HCT116 (cell line): ENCODE results near the gene LEKR1. TPM values are rescaled to one million over a fixed set of nuclear protein-coding genes. Genes with fewer than 3 reads are reported as not detected.

Experiments
- ATAC-seq: fragments of 200-7000 bp; cut with Tn5 transposase; 2 replicates; pipeline ENCODE4 v1.9.1; 2020; ENCODE audit warnings: mild to moderate bottlenecking, moderate library complexity
- BruUV-seq: library from RNA; stranded (reverse); fragments of 400-500 nt; replicated peaks from 2 replicates; lab custom pipeline; 2021; lab: Mats Ljungman, UMichigan
- CTCF ChIA-PET: fragments of 300-600 bp; sonication (Branson Sonifier 250); formaldehyde crosslinking; loops from one replicate; lab custom pipeline; 2021; ENCODE audit warnings: antibody characterized with exemption; lab: Charles Lee
- POLR2A ChIA-PET: fragments of 300-600, 350-600 bp; sonication (Branson Sonifier 250); formaldehyde crosslinking; loops from one replicate; lab custom pipeline; 2021; ENCODE audit warnings: antibody characterized with exemption; lab: Charles Lee
- RAD21 ChIA-PET, 2 experiments: fragments of 300-600 bp; sonication (Branson Sonifier 250); formaldehyde crosslinking; loops; one replicate each; lab custom pipeline; 2023; ENCODE audit warnings: low total read pairs in 2 of 2; ENCODE audit not compliant: uncharacterized antibody in 2 of 2, unreplicated experiment in 2 of 2, low non-redundant PET in 1 of 2; lab: Charles Lee
- DNase-seq: peaks from one replicate; pipeline ENCODE4 v3.0.0-alpha.2; 2010; ENCODE audit warnings: low read depth, low spot score
- H2AFZ ChIP-seq: fragments of 200-600 bp; shearing (Covaris generic), sonication (generic); 2 replicates; pipeline ENCODE4 v1.6.1; 2017; ENCODE audit warnings: low read depth, mixed run types, mixed read lengths, antibody characterized with exemption, low read length; ENCODE audit not compliant: poor library complexity, severe bottlenecking
- H3K27ac ChIP-seq: 2 replicates; pipeline ENCODE4 v1.5.1; 2012; ENCODE audit warnings: low read depth, low read length
- H3K27me3 ChIP-seq: fragments of 200-600 bp; sonication (generic); 2 replicates; pipeline ENCODE4 v1.6.1; 2016; ENCODE audit warnings: mixed run types, low read length, mixed read lengths; ENCODE audit not compliant: insufficient read depth
- H3K36me3 ChIP-seq, 2 experiments: fragments of 200-500 bp in 1 of 2; fragments of 200-600 bp in 1 of 2; sonication (Bioruptor generic) in 1 of 2; sonication (generic) in 1 of 2; 2 replicates each; pipeline versions ENCODE4 v1.5.1 to v1.6.1; 2014 to 2016; ENCODE audit warnings: low read length in 2 of 2, inconsistent platforms in 1 of 2, mixed read lengths in 1 of 2, mixed run types in 1 of 2; ENCODE audit not compliant: insufficient read depth in 2 of 2, control insufficient read depth in 1 of 2
- H3K4me1 ChIP-seq, 2 experiments: fragments of 200-600 bp in 1 of 2; sonication (generic) in 1 of 2; 2 replicates each; pipeline versions ENCODE4 v1.5.1 to v1.6.1; 2012 to 2017; ENCODE audit warnings: low read length in 2 of 2, inconsistent platforms in 1 of 2, mild to moderate bottlenecking in 1 of 2, mixed read lengths in 1 of 2, mixed run types in 1 of 2, moderate library complexity in 1 of 2; ENCODE audit not compliant: insufficient read depth in 2 of 2, control insufficient read depth in 1 of 2
- H3K4me2 ChIP-seq: fragments of 200-600 bp; sonication (generic); 2 replicates; pipeline ENCODE4 v1.6.1; 2017; ENCODE audit warnings: mixed run types, low read length, mixed read lengths
- H3K4me3 ChIP-seq, 2 experiments: fragments of 200-600 bp in 1 of 2; sonication (generic) in 1 of 2; replicated peaks in 1 of 2; 2 replicates each; pipeline ENCODE4 v1.5.1; 2011 to 2016; ENCODE audit warnings: low read length in 2 of 2, control low read depth in 1 of 2, low read depth in 1 of 2, mild to moderate bottlenecking in 1 of 2, mixed read lengths in 1 of 2, mixed run types in 1 of 2
- H3K79me2 ChIP-seq: fragments of 200-600 bp; sonication (generic); 2 replicates; pipeline ENCODE4 v1.6.1; 2017; ENCODE audit warnings: mild to moderate bottlenecking, mixed run types, low read length, moderate library complexity, mixed read lengths; ENCODE audit not compliant: insufficient read depth
- H3K9ac ChIP-seq: fragments of 200-600 bp; sonication (generic); 2 replicates; pipeline ENCODE4 v1.6.1; 2016; ENCODE audit warnings: low read length, mixed read lengths
- H3K9me2 ChIP-seq: fragments of 200-600 bp; sonication (generic), shearing (Covaris generic); 2 replicates; pipeline ENCODE4 v1.6.1; 2017; ENCODE audit warnings: mixed run types, mild to moderate bottlenecking, moderate library complexity; ENCODE audit not compliant: insufficient read depth
- H3K9me3 ChIP-seq, 2 experiments: fragments of 200-500 bp in 1 of 2; fragments of 200-600 bp in 1 of 2; sonication (Bioruptor generic) in 1 of 2; sonication (generic) in 1 of 2; 2 replicates each; pipeline ENCODE4 v1.6.1; 2014 to 2017; ENCODE audit warnings: low read length in 2 of 2, mixed read lengths in 2 of 2, inconsistent platforms in 1 of 2, low read depth in 1 of 2, mild to moderate bottlenecking in 1 of 2, mixed run types in 1 of 2, moderate library complexity in 1 of 2; ENCODE audit not compliant: control insufficient read depth in 1 of 2, insufficient read depth in 1 of 2
- H4K20me1 ChIP-seq: fragments of 200-600 bp; sonication (generic), shearing (Covaris generic); 2 replicates; pipeline ENCODE4 v1.6.1; 2017; ENCODE audit warnings: mixed run types, mild to moderate bottlenecking, moderate library complexity; ENCODE audit not compliant: insufficient read depth
- CBX3 ChIP-seq: IDR thresholded peaks from 2 replicates; pipeline ENCODE4 v1.6.1; 2012; ENCODE audit warnings: low read depth
- CEBPB ChIP-seq: IDR thresholded peaks from 2 replicates; pipeline ENCODE4 v1.6.1; 2012; ENCODE audit warnings: low read depth
- ELF1 ChIP-seq: IDR thresholded peaks from 2 replicates; pipeline ENCODE4 v1.6.1; 2012; ENCODE audit warnings: low read depth, borderline replicate concordance
- EZH2 ChIP-seq: fragments of 200-600 bp; sonication (generic); IDR thresholded peaks from 2 replicates; pipeline ENCODE4 v1.6.1; 2017; ENCODE audit warnings: antibody characterized with exemption, mixed run types
- EZH2phosphoT487 ChIP-seq: fragments of 200-600 bp; IDR thresholded peaks from 2 replicates; pipeline ENCODE4 v1.6.1; 2018; ENCODE audit warnings: antibody characterized with exemption, borderline replicate concordance
- FOSL1 ChIP-seq: IDR thresholded peaks from 2 replicates; pipeline ENCODE4 v1.6.1; 2012; ENCODE audit warnings: low read depth
- JUND ChIP-seq: IDR thresholded peaks from 2 replicates; pipeline ENCODE4 v1.6.1; 2012
- RAD21 ChIP-seq: IDR thresholded peaks from 2 replicates; pipeline ENCODE4 v1.6.1; 2012; ENCODE audit warnings: low read depth, mild to moderate bottlenecking
- SIN3A ChIP-seq: IDR thresholded peaks from 2 replicates; pipeline ENCODE4 v1.6.1; 2012; ENCODE audit warnings: low read depth
- SRF ChIP-seq: IDR thresholded peaks from 2 replicates; pipeline ENCODE4 v1.6.1; 2012; ENCODE audit warnings: low read depth
- YY1 ChIP-seq: IDR thresholded peaks from 2 replicates; pipeline ENCODE4 v1.6.1; 2011; ENCODE audit warnings: low read length, low read depth, moderate library complexity, mild to moderate bottlenecking; ENCODE audit not compliant: insufficient replicate concordance; ENCODE audit errors: extremely low read depth
- ZFX ChIP-seq: fragments of 450-650 bp; IDR thresholded peaks from 2 replicates; pipeline ENCODE4 v1.6.1; 2017
- intact Hi-C: fragments of 100-400 bp; cut with micrococcal nuclease; formaldehyde crosslinking; loops from 2 replicates; pipeline ENCODE4 v1.10.0; 2022
- total RNA-seq: library from RNA; stranded (reverse); gene quantifications from one replicate; pipeline ENCODE4 v1.2.1, GENCODE V29; 2021; ENCODE audit not compliant: unreplicated experiment
- TF ChIP-seq, protein P1 (sequence below): IDR thresholded peaks from 2 replicates; pipeline ENCODE4 v1.6.1; 2011; ENCODE audit warnings: mild to moderate bottlenecking, low read length, moderate library complexity; ENCODE audit not compliant: insufficient replicate concordance; ENCODE audit errors: extremely low read depth
- TF ChIP-seq, protein P2 (sequence below): IDR thresholded peaks from 2 replicates; pipeline ENCODE4 v1.6.1; 2012

LEKR1 gene
- total RNA-seq, 1 experiment from 2014 or later: 2.1 TPM

DNA sequence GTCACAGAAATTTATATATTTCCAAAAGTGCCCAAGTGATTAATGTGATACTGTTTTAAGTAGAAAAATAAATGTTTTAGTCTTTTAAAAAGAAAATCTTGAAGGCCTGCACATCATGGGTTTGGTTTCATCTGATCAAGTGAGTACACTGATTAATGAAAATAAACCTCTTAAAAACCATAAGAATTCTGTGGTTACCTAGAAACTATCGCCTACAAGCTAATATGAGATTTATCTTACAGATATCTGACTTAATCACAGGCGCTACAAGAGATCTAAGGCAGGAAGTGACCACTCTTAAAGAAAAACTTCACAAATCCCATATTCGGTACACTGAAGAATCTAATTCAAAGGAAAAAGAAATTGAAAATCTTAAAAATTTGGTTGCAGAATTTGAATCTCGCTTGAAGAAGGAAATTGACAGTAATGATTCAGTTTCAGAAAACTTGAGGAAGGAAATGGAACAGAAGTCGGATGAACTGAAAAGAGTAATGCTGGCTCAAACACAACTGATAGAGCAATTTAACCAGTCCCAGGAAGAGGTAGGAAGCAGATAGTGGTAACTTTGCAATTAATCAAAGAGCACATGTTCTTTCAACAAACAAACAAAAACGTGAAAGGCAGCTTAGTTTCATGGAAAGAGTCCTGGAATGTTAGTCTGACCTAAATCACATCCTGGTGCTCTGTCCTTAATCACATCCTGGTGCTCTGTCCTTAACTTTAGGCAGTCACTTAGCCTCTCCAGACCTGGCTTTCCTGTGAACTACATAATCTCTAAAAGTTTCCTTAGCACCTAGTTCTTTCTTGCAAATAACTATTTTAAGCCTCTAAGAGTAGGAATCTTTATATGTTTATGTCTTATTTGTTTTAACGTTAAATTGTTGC is 201.9 kb downstream of the LEKR1 start:
- ChIA-PET CTCF (no interaction called here), POLR2A (no interaction called here), RAD21 (no interaction called here)
- no peak overlapping the region for H3K9ac ChIP-seq
- no peaks in the 10 kb centered on the region for H3K36me3 ChIP-seq
- DNase-seq (no peak), ATAC-seq (no peak)
- TF ChIP-seq EZH2phosphoT487: no peak
- no peak for TF ChIP-seq CEBPB
- TF ChIP-seq SIN3A: no peak
- TF ChIP-seq ZFX: no peak
- TF ChIP-seq FOSL1: no peak
- TF ChIP-seq ELF1: no peak
- no peak for TF ChIP-seq SRF
- TF ChIP-seq, protein P1, sequence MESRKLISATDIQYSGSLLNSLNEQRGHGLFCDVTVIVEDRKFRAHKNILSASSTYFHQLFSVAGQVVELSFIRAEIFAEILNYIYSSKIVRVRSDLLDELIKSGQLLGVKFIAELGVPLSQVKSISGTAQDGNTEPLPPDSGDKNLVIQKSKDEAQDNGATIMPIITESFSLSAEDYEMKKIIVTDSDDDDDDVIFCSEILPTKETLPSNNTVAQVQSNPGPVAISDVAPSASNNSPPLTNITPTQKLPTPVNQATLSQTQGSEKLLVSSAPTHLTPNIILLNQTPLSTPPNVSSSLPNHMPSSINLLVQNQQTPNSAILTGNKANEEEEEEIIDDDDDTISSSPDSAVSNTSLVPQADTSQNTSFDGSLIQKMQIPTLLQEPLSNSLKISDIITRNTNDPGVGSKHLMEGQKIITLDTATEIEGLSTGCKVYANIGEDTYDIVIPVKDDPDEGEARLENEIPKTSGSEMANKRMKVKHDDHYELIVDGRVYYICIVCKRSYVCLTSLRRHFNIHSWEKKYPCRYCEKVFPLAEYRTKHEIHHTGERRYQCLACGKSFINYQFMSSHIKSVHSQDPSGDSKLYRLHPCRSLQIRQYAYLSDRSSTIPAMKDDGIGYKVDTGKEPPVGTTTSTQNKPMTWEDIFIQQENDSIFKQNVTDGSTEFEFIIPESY: no peak
- no peak for TF ChIP-seq RAD21
- TF ChIP-seq, protein P2, sequence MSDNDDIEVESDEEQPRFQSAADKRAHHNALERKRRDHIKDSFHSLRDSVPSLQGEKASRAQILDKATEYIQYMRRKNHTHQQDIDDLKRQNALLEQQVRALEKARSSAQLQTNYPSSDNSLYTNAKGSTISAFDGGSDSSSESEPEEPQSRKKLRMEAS: no peak
- TF ChIP-seq YY1: no peak
- TF ChIP-seq CBX3: no peak
- no peak for TF ChIP-seq EZH2
- TF ChIP-seq JUND: no peak
- H3K4me2 ChIP-seq: no peak overlapping the region
- H3K27ac ChIP-seq: no peak overlapping the region
- BruUV-seq: no TSS peak
- H3K79me2 ChIP-seq: no peaks in the 10 kb centered on the region
- intact Hi-C loops: no loop called here
- no peaks in the 10 kb centered on the region for H3K27me3 ChIP-seq
- H2AFZ ChIP-seq: no peak overlapping the region
- 0 out of 2 replicates have a peak, but pooled peaks cover 3% of the 10 kb centered on the region for H3K9me2 ChIP-seq
- no peaks in the 10 kb centered on the region for H3K4me1 ChIP-seq
- no peaks in the 10 kb centered on the region for H3K9me3 ChIP-seq
- no peak overlapping the region for H3K4me3 ChIP-seq
- H4K20me1 ChIP-seq: no peaks in the 10 kb centered on the region
